Cardiac septum (tissue), 1 donor: ENCODE measurements around the gene KCNIP4. TPM values are rescaled to one million over a fixed set of nuclear protein-coding genes. Genes with fewer than 3 reads are reported as not detected.

Experiments
- DNase-seq: peaks from one replicate; pipeline ENCODE4 v3.0.0-alpha.2; 2020; ENCODE audit warnings: low spot score
- intact Hi-C: fragments of 100-400 bp; cut with DNase I; formaldehyde crosslinking; loops from one replicate; pipeline ENCODE4 v1.14.0; 2022
- total RNA-seq: library from RNA; stranded (reverse); fragmentation: NEBNext Ultra II Directional; extraction: Animal tissue kit (Norgen Biotek cat#: 25700); gene quantifications from one replicate; pipeline ENCODE4 v1.2.1, GENCODE V29; 2021
- donor health status: DM: no; HTN: no; CAD: no.

KCNIP4 gene
- total RNA-seq, 1 donor from 2014 or later, result not detected

DNA sequence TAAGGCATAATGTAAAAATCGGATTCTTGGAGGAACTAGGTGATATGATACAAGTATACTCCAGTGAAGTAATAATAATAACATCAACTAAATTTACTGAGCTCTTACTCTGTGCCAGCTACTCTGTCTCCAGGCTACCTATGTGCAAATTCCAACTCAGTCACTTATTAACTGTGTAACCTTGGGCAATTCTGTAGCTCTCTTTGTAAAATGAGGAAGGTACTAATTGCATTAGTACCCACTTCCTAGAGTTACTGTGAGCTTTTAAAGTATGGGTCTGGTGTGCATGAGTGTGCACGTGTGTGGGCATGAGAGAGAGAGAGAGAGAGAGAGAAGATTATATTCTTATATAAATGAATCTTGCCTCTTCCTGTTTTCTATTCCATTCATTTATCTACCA lies 169.9 kb downstream of the KCNIP4 start:
- no peak for DNase-seq
- intact Hi-C loops, result no loop called here

DNA sequence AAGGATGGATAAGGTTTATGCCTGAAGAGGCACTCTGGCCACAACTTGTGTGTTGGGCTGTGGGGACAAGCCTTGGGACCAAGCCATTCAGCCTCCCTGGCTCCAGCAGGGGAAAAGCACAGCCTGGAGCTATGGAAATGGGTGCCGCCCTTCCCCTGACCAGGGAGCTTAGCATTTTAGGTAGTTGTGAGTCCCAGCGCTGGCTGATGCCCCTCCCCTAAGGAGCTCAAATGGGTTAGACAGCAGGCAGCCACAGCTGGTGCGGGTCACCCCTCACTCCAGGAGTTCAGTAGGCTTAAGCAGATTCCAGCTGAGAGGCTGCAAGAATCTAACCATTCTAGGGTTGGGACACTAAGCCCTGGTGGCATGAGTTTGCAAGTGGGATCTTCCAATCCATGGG lies 172.9 kb downstream of the KCNIP4 start:
- intact Hi-C loops, result no loop called here
- no peak for DNase-seq

DNA sequence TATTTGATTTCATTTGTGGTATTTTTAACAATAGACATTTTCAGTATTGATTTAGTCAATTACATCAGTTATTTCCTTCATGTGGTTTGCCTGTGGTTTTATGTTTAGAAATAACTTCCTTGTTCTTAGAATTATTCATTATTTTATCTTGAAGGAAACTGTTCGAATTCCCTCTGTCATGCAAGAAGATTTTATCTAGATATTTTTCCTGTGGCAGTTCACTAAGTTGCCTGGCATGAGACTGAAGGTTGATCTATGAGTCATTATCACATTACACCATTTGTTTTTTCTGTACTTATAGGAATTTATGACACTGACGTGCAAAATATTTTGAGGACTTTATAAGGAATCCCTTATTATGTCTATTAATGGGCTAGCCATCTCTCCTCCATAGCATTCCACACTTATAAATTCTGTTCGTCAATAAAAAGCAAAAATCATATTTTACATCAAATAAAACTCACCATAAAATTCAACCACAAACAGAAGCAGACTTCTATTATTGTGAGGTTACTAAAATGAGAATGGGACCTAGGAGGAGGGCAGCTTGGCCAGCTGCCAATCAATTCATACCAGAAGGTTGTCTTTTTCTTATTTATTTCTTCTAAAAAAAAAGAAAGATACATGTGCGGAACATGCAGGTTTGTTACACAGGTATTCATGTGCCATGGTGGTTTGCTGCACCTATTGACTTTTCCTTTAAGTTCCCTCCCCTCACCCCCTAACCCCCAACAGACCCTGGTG lies 179.0 kb downstream of the KCNIP4 start:
- DNase-seq, result no peak
- intact Hi-C loops, result no loop called here

DNA sequence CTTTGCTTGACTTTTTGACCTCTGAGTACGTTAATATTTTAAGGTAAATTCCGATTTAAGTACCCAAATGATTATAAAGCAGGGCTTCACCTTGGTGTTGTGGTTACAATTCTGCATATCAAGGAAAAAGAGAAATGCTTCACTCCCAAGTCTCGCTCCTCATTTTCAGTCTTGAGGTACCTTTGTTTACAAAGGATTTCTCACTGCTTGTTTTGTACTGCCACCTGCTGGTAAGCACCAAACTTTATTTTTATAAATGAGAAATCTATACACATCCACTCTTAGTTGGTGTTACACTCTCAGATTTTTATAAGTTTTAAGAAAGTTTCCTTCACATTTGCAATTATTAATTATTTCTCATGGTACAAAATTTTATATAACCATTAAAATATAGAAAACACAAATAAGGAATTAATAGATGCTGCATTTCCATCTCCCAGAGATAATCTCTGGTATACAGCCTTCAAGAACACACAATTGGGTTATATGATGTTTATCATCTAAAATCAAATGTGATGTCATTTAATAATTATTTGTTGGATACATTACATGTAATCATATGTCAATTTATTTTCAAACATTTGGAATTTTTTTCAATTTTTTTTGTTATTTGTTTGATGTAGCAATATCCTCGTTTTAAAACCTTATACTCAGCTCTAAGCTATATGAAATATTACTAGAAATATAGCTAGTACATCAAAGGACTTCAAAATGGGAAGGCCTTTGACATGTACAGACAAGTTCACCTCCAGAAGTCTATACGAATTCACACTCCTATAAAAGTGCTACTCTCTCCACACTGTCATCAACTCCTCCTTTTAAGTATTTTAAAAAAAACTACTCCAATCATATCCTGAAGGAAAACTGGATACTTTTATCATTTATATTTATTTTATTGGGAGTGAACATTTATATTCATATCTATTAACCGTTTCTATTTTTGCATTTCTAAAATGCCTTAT lies 179.9 kb downstream of the KCNIP4 start:
- intact Hi-C loops, result no loop called here
- DNase-seq, result no peak

DNA sequence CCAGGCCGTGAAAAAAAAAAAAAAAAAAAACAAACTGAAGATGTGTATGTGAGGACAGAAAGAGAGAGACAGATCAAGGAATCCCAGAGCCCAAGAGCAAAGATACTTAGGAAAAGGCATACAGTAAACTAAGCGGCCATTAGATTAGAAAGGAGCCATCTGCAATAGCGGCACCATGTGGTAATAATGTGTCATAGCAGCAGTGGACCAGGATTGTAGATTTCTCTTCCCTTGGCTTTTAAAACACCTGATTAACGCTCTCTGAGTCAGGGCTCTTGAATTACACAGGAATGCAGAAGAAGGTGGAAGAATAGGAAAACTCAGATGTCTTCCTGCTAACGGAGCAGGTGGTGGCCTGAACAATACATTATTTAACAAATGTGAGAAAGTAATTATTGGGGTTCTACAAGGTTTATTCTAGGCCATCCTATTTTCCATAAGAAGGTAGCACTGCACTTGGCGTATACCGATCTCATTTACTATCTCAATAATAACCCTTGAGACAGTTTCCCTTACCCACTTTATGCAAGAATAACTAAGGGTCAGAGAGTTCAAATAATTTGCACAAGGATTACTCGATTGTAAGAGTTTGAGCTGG lies 182.7 kb downstream of the KCNIP4 start:
- DNase-seq, result no peak
- intact Hi-C loops, result loop anchor here (2.0 kb wide), 1 partner anchor 253 kb away; no protein-coding TSS in a partner anchor

DNA sequence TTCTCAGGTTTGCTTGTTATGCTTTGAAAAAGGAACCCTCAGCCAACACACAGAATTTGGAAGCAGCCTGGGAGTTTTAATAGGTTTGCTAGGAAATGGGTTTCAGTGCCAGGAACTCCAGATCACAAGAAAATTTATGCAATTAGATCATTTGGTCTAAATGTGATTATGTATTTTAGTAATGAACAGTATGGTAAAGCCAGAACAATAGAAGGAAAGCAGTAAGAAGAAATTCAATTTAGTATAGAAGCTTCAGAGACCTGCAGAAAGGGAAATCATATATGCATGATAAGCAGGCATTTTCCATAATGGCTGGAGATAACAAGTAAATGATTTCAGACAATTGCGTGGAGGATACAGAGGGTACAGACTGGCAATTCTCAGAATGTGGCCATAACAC lies 184.7 kb downstream of the KCNIP4 start:
- DNase-seq, result no peak
- intact Hi-C loops, result loop anchor here (2.0 kb wide), 1 partner anchor 251 kb away; no protein-coding TSS in a partner anchor

DNA sequence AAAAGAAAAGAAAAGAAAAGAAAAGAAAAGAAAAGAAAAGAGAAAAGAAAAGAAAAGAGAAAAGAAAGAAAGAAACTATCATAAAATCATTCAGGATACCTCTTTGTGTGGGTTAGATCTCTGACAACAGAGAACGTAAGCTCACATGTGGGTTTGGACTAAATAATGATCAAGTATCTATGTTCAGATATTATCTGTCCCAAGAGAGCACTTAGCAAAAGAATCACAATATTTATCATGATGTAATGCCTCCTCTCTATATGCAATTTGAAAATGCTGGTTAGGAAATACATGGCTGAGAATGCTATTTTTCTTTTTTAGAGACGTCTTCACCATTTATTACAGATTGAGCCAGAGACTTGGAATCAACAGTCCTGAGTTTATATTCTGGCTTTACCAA lies 191.3 kb downstream of the KCNIP4 start:
- intact Hi-C loops, result no loop called here
- no peak for DNase-seq

DNA sequence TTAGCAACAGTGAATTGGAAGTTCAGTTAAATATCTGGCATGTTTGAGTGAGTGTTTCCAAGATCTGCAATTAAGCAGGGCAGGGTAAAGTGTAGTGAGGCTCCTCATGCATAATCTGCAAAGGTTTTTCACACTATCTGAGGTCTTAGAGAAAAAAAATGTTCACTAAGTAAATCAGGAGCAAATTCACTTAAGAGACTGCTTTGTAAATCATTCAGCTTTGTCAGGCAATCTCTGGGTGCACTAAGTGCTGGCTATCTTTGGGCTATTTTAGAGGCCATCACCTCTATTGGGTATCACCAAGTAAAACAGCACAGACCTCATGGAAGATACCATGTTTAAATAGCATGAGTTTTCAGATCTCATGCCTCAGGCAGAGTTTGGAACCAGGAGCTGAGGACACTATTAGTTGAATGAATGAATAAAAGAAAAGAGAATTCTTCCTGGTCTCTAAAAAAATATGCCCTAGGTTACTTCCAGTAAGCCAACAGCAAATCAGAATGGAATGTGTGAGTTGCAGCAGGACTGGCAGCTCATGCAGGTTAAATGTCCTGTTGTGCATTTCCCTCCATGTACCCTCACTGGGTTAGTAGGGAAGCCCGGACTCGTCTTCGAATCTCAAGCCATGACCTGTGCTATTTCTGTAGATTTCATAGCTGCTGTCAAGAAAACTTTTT lies 195.3 kb downstream of the KCNIP4 start:
- intact Hi-C loops, result no loop called here
- DNase-seq, result no peak

DNA sequence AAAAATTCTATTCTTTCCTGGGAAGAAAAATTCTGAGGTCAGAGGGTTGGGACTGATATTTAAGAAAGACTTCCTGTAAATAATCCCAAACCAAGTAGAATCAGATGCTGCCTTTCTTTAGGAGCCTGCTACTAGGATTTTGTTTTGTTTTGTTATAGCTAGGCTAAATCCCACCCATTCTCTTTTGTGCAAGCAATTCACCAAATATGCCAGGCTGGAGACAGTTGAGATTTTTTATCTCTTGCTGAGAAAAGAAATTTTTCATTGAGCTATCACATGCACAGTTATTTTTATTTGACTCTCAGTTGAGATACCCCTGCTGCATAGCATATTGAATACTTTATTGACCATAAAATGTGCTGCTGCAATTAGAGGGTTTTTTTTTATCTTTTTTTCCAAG lies 196.0 kb downstream of the KCNIP4 start:
- intact Hi-C loops, result no loop called here
- no peak for DNase-seq

DNA sequence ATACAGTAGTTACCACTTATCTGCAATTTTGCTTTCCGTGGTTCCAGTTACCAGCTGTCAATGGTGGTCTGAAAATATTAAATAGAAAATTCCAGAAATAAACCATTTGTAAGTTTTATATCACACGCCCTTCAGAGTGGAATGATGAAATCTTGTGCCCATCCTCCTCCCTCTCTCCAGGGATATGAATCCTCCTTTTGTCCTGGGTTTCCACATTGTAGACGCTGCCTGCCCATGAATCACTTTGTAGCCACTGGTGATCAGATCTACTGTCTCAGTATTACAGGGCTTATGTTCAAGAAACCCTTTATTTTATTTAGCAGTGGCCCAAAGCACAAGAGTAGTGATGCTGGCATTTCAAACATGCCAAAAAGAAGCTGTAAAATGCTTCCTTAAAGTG lies 198.6 kb downstream of the KCNIP4 start:
- DNase-seq, result no peak
- intact Hi-C loops, result no loop called here

DNA sequence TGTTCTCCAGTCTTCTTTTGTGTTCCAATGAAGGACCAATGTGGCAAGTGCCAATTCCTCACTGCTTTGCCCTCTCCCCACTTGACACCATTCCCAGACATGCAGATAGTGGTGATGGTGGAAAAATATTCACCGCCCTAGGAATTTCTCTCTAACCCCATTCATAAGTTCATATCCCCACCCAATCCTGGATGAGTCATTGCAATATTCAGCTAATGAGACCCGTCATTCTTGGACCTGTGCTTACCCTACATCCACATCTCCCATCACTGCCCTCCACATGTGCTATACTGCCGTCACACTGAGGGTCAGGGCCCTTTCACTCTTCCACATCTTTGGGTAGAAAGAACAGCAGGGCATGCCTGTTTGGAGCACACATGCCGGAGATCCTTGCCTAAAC lies 199.2 kb downstream of the KCNIP4 start:
- no peak for DNase-seq

DNA sequence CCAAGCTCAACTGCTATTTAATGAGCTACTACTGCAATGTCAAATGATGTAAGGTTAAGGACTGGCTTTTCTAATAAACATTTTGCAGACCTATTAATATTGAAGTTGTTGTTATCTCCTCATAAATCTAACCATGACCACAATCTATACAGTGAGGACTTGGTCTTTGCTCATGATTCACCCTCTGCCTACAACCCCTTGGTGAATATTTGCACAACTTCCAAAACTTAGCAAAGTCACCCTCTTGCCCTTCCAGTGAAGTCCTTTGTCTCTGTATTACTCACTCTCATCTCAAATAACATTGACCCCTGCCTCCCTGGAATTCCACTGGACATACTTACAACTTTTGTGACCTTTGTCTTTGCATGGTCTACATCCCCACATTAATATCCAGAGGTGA lies 204.5 kb downstream of the KCNIP4 start:
- intact Hi-C loops, result no loop called here
- DNase-seq, result no peak

More for the DNA sequence above, 199.2 kb downstream of the KCNIP4 start:
- intact Hi-C loops, result no loop called here

DNA sequence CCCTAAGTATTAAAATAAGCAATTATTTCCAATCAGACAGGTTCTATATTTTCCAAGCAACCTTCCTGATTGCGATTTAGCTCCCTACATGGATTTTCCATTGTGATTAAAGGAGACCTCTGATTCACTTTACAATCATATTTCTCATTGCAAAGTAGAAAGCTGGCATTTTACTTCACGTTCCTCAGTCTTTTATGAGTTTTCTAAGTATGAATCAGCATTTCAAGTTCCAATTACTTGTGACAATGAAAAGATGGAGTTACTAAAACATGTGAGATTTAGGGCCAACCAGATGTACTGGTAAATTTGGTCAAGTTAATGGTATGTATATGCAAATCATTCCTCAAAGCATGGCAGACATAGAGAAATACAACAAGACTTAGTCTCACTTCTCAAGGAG lies 206.2 kb downstream of the KCNIP4 start:
- intact Hi-C loops, result no loop called here

DNA sequence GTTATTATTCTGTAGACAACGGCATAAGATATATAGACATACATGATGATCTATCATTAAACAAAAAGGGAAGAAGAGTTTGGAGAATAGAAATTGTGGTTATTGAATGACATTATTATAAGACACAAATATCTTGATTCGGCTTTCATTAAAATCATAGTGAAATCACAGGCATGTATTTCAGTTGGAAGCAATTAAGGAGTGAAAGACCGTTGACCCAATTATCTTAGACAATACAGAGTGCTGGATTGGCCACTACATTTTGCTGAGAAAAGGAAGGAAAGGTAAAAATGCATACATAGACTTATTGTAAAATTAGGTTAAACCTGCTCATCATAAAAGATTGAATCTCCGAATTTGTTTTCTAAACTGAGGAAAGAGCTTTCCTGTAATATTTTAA lies 209.8 kb downstream of the KCNIP4 start:
- intact Hi-C loops, result no loop called here
- no peak for DNase-seq

More for the DNA sequence above, 206.2 kb downstream of the KCNIP4 start:
- no peak for DNase-seq

DNA sequence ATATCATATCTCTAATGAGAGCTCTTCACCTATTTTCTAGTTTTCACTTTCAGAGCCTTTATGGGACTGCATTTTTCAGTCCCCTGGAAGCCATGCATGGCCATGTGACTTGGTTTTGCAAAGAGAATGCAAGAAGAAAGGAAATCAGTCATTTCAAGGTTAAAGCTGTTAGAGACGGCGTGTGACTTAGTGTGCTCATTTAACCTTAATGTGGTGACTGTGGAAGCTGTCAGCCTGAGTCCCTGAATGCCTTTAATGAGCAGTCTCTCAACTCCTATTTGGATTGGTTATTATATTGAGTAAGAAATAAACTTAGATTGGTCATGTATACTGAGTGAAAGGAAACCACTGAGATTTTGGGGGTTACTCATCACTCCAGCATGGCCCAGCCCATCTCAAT lies 212.7 kb downstream of the KCNIP4 start:
- no peak for DNase-seq
- intact Hi-C loops, result no loop called here

DNA sequence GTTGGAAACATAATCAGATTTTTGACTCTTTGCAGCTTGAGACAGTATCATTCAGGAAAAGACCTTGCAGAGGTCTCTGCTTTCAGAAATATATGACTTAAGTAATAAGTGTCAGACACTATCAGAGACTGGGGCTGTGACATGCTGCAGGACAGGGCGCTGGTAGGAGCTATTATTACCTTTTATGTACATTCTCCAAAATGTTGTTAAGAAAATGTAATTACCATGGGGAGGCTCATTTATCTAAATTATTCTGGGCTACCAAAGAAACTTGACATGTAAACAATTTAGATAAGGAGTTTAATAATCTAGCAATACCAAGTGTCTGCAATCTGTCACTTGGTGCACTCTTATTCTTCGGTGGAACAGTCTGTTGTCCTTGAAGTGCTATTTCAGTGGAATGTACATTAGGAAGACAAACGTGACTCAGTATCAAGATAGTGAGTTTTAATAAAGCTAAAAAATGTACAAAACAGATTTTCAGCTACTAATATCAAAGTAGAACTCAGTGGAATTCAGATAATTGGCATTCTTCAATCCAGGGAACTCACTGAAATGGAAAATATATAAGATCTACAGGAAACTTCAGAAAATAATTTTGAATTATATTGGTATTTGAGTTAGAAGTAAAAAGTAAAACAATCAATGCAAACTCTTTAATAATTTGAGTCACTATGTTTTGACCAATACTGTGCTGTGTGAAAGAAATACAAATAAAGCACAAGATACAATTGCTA lies 214.5 kb downstream of the KCNIP4 start:
- intact Hi-C loops, result no loop called here
- DNase-seq, result no peak

DNA sequence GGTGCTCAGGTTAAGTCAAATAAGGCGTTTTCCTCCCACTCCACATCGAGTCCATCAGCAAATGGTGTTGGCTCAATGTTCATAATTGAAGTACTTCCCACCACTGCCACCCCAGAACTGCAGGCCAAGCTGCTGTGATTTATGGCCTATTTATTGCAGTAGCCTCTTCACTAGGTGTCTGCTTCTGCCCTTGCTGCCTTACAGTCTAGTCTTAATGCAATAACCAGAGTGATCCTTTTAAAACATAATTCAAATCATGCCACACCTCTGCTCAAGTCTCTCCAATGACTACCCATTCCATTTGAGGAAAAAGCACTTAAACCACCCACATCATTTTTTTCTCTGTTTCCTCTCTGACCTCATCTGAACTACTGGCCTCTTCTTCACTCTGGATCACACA lies 220.3 kb downstream of the KCNIP4 start:
- intact Hi-C loops, result no loop called here
- no peak for DNase-seq

DNA sequence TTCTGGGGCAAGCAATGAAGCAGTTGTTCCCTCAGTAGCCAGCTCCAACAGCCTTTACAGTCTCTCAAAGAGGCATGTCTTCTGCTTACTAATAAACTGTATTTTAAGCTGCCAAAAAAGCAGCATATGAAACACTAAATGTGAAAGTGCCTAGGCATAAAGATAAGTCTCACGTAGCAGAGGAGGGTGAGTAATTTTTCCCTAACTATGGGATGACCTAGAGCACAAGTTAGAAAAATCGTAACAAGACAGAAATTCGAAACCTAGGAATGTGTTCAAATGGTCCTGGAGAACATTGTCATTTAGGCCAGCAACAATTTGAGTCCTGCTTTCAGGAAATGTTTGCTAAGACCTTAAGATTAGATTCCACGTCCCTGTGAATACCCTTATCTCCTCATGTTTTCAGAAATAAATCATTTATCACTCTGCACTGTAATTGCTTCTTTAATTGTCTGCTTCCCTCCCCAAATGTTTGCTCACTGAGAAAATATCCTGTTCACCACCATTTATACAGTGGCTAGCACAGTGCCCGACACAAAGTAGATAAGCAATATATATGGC lies 222.2 kb downstream of the KCNIP4 start:
- intact Hi-C loops, result no loop called here
- DNase-seq, result no peak
